GM19467 (cell line): Measurements from ENCODE around the gene SALL1.
A peak's percentile ranks its signal among the peaks of the same experiment; 100 is the strongest.

Experiments used
- ATAC-seq: cut with Tn5 transposase; IDR thresholded peaks from one replicate; pipeline ENCODE4 v1.9.1; 2021; ENCODE audit warnings: mild to moderate bottlenecking, moderate library complexity; ENCODE audit not compliant: unreplicated experiment

SALL1 gene

DNA sequence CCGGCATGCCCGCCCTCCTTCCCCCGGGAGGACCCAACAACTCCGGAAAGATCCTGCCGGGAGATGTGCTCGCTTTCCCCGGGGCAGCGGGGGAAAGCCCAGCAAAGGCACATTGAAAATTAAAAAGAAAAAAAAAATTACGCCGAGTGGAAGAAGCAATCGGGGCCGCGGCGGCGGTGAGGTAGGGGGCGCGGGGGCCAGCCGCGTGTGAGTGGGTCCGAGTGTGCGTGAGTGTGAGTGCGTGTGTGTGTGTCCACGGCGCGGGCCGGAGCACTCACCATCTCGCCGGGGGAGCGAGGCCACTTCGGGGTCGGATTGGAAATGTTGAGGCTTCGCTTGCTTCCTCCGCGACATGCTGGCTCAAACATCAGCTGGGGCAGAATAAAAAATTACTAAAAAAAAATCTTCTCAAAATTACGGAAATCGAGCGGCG lies at the start of gene SALL1:
TSS of gene SALL1 (minus strand) at position 383 of the 433 bp plus-strand sequence. CDS start at position 354, 29 bp downstream.
- no peak for ATAC-seq

DNA sequence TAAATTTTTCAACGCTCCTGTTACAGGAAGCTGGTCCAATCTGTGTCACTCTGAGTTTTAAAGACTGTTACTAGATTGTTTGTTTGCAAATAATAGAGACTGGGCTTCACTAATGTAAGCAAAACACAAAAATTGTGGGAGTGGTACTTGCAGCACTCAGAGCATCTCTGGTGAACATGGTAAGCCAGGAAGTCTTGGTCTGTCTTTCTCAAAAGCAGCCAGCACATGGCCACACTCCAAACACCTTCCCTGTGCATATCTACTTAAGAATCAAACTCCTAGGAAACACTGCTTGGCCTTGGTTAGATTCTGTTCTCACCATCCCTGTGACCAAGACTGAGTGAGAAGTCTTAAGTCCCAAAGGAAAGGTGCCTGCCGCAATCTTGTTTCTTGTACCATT lies 49.7 kb upstream of the SALL1 start:
- ATAC-seq, result no peak

DNA sequence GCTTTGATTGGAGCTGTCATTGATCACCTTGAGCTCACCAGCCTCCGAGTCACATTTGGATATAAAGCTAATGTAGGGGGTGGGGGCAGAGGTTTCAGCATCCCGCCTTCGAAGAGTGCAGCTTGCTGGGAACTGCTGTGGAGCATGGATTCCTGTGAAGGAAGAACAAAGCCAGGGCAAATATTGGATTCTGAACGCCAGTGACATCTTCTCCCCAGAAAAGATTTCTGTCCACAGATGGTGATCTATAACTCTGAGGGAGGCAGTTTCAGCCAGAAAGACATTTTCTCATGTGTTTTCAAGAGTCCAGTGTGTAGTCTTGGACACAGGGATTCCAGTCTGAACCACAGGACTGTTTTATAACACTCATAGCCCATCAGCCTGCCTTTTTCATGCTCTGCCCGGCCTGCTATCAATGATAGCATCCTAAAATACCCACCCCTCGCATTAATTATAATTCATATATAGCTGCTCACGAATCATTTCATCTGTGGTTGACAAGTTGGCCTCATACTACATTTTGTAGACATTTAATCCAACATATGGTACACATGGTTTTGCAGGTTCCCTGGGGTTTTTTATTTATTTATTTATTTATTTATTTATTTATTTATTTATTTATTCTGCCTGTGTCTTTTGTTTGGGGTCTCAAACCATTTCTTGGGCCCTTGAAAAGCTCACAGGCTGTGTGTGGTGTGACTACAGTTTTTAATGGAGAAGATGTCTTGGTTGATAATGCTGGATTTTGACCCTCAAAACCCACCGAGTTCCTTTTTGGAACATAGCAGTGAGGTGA lies 47.1 kb upstream of the SALL1 start:
- ATAC-seq, result no peak

DNA sequence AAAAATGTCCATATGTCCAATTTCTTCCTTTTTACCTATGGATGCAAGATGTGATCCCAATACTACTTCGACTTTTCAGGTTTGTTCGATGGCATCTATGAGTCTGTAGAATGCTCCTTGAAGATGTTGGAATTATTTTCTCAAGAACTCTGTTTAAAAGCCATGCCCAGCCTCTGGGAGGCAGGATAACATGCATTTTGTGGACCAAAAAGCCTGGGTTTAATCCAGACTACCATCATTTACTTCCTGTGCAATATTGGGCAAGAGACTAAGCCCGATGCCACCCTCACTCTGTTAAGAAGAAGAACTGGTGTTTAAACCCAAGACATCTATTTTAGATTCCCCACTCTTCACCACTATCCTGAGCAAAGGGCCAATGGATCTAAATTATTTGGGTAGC lies 42.8 kb upstream of the SALL1 start:
- ATAC-seq, result no peak

DNA sequence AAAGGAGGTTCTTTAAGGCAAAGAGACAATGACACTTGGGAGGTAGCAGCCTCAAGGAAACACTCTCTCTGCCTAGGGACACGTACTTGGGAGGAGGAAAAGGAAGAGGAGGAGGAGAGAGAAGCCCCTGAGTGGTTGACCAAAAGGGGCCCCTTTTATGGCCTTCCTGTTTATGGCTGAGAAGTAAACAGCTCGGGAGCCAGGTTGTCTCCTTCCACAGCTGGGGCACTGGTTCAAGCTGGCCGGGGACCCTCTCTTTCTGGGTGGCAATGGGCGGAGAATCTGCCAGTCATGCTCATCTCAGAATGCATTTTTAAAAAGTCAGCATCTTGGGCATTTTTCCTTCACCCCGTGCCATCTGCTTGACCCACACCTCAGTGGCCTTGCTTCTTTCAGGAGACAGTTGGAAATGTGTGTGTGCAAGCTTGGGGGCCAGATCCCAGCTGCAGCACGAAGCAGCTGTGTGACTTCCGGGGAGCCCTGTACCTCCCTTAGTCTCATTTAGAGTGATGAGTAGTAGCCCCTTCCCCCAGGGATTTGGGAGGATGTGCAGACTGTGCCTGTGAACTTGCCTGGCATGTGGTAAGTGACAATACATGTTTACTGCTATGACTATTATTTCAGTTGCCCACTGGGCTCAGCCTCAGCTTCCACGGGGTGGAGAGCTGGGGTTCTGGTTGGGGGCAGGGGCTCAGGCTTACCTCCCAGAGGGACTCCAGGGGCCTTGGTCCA lies 33.8 kb upstream of the SALL1 start:
- ATAC-seq, result peak; percentile 86

- no peak for ATAC-seq
Observed at GRCh38 chr16:51181503-51181811, 30.4 kb upstream of the SALL1 start.

GRCh38 chr16:51180719-51181502 lies 29.8 kb upstream of the SALL1 start:
- ATAC-seq, result no peak

DNA sequence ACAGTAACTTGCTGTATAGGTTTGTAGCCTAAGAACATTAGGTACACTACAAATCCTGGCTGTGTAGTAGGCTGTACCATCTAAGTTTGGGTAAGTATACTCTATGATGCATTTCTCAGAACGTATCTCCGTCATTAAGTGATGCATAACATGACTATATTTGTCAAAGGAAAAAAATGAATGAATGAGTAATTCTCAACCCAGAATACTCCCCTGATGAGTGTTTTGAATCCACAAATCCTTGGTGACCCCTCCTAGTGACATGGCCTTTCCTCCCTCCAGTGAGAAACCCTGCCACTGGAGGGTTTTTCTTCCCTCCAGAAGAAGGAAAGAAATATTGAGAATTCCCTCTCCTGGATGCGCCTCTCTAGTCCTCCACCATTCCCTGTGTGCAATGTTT lies 24.0 kb upstream of the SALL1 start:
- ATAC-seq, result no peak

DNA sequence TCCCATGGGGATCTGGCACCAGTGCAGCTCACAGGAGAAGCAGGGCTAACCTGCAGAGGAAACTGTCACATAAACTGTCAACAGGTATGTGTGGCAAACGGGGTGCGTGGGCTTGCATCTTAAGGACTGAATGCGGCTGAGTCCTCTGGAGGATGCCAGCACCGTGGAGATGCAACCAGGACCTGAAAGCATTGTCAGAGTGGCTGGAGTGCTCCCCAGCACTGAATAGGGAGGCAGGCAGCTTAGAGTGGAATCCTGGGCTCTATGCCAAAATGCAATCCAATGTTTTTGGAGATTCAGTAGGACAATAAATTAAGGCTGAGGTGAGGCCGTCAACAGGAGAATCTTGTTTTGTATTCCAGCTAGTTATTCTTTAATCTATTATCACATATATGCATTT lies 21.3 kb upstream of the SALL1 start:
- ATAC-seq, result no peak

- ATAC-seq, result no peak
Observed at GRCh38 chr16:51168755-51169154, 17.7 kb upstream of the SALL1 start.

DNA sequence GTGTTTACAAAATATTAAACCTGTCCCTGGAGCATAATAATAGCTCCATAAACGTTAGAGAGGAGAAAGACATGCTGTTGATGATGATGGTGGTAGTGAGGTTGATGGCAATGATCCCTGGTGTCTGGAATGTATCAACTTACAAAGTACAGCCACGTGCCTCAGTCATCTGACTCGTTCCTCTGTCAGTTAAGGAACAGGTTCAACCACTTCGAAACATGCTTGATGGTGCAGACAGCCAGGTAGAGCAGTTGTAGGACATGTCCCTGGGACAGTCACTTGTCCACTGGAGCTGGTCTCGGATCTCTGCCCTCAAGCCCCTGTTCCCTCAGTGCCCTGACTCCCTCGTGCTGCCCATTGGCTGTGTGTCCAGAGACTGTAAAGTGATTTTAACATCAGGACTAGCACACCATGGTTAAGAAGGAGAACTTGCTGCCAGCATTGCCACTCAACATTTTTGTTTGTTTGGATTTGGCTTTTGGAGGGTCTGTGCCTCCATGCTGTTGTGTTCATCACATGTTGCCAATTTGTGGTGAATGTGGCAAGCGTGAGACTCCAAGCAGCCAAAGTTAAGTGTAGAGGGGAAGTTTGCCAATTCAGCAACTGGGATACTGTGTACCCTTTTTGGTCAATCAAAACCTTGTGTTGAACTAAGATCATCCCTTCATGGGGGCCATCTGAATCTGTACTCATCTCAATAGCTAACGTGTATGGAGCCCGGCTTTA lies 16.3 kb upstream of the SALL1 start:
- ATAC-seq, result no peak

- ATAC-seq, result no peak
Observed at GRCh38 chr16:51166541-51166940, 15.5 kb upstream of the SALL1 start.

GRCh38 chr16:51166091-51166490 lies 15.0 kb upstream of the SALL1 start:
- no peak for ATAC-seq

DNA sequence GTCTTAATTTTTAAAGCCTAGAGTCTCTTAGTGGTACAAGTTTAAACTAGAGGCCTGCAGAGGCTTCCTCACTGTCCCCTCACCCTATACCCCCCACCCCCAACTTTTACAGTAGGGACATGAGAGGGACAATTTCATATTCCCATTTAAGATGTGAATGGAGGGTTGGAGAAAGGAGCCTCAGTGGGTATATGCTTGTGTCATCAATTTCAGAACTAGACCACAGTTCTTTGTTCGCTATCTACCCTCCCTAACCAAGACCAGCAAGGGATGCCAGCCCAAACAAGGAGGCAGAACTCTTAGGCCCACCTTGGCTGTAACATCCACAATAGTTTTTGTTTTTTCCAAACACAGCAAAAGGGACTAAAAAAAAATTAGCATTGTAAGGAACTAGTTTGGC lies 14.0 kb upstream of the SALL1 start:
- no peak for ATAC-seq

- no peak for ATAC-seq
Observed at GRCh38 chr16:51164574-51164973, 13.5 kb upstream of the SALL1 start.

DNA sequence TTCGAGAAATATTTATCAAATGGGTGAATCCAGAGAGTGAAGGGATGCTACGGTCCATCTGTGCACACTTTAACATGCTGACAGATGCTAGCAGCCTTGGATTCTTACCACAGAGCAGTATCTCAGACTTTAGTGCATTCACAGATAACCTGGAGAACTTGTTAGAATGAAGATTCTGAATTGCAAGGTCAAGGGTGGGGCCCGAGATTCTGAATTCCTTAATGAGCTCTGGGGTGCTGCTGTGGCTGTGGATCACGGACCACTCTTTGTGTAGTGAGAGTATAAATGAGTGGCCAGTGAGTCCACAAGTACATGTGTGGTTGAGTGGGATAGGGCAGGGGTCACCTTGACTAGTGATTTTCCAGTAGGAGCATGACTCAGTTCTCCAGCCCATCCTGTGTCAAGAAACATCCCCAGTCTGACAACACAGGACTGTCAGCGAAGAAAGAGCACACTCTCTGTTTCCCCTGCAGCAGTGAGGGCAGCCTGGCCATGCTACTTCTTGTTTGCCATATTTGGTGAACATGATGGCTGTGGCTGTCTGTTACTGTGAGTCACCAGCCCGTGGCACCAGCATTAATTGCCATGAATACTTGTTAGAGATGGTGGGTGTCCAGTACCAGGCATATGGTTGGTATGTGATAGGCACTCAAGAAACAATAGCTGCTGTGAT lies 13.0 kb upstream of the SALL1 start:
- ATAC-seq, result no peak

DNA sequence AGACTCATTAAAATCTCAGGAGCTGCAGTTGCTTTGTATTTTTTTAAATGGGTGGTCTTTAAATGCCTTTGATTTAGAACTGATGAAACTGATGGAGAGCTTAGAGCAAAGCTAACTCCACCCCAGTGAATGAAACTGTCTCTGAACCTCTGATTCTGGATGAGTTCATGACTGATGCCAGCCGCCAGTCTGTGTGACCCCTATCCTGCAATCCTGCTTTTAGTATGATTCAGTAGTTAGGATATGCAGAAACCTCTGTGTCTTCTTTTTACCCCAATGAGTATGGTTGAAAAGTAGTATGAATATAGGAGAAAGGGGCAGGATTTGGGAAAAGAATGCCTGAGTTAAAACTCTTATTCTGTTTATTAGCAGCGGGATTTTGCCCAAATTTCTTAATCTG lies 12.3 kb upstream of the SALL1 start:
- no peak for ATAC-seq

- ATAC-seq, result no peak
Observed at GRCh38 chr16:51161440-51162195, 10.5 kb upstream of the SALL1 start.

- no peak for ATAC-seq
Observed at GRCh38 chr16:51159865-51160264, 8.8 kb upstream of the SALL1 start.

DNA sequence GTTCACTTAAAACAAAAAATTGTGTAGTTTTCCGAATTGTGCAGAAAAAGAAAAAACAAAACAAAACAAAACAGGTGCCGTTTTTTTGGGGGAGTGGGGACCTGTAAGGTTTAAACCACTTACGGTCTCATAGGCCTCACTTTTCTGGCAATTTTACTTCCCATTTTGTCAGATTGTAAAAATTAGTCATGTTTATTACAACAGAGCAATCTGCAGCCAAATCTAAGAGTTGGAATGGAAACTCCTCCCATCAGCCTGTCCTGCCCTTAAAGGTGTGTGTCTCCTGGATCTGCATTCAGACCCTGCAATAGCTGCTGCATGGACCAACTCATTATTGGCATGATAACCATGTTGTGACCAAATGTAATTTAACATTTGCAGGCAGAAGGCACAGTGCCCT lies 8.2 kb upstream of the SALL1 start:
- ATAC-seq, result no peak
